Measurements from ENCODE around the gene LCNL1. TPM values are rescaled to one million over a fixed set of nuclear protein-coding genes. Genes with fewer than 3 reads are reported as not detected.

Gene LCNL1
- total and polyA plus RNA-seq, 4 donors, result 0.15 to 2.7 (median 1.4) TPM

DNA sequence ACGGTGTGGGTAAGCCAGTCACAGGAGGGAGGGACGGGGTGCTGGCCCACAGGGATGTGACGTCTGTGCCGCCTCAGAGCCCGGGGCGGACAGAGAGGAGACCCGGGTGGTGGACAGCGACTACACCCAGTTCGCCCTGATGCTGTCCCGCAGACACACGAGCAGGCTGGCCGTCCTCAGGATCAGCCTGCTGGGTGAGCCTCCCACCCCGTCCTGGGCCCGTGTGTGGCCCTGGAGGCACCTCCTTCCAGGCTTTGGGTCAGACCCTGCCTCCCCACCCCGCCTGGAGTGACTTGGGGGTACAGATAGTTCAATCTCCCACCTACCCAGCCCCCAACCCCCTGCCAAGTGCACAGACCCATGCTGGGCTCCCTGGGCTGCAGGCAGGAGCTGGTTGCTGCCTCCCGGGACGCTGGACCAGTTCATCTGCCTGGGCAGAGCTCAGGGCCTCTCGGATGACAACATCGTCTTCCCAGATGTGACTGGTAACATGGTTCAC is 29.0 kb upstream of the LCNL1 start:
- WGBS, 2 donors, result 87 to 91% methylated on average over 19 of the region's 19 CpGs
- Histone ChIP-seq H3K9ac (ENCODE audit: insufficient read depth in 1 of 2, low read length in 2 of 2) (no peak overlapping the region), H3K4me3 (no peak overlapping the region), H3K27me3 (ENCODE audit: control insufficient read depth in 3 of 3, insufficient read depth in 3 of 3, low read length in 2 of 3) (no peaks in the 10 kb centered on the region), H3K27ac (ENCODE audit: low read depth in 1 of 2, low read length in 1 of 2) (no peak overlapping the region), H3K36me3 (ENCODE audit: control insufficient read depth in 4 of 4, insufficient read depth in 4 of 4, low read length in 4 of 4) (no peaks in the 10 kb centered on the region), H3K9me3 (ENCODE audit: control insufficient read depth in 4 of 4, insufficient read depth in 3 of 4, low read length in 3 of 4) (no peaks in the 10 kb centered on the region), H3K4me1 (ENCODE audit: control insufficient read depth in 5 of 5, insufficient read depth in 5 of 5, low read length in 5 of 5) (peaks cover 0 to 13% (median 4%) of the 10 kb centered on the region in 5 donors)
- ATAC-seq (ENCODE audit: insufficient read depth, low FRiP score) (no peak), DNase-seq (no peak)
- TF ChIP-seq, protein P1, sequence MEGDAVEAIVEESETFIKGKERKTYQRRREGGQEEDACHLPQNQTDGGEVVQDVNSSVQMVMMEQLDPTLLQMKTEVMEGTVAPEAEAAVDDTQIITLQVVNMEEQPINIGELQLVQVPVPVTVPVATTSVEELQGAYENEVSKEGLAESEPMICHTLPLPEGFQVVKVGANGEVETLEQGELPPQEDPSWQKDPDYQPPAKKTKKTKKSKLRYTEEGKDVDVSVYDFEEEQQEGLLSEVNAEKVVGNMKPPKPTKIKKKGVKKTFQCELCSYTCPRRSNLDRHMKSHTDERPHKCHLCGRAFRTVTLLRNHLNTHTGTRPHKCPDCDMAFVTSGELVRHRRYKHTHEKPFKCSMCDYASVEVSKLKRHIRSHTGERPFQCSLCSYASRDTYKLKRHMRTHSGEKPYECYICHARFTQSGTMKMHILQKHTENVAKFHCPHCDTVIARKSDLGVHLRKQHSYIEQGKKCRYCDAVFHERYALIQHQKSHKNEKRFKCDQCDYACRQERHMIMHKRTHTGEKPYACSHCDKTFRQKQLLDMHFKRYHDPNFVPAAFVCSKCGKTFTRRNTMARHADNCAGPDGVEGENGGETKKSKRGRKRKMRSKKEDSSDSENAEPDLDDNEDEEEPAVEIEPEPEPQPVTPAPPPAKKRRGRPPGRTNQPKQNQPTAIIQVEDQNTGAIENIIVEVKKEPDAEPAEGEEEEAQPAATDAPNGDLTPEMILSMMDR (IDR thresholded peaks at IDR 0.05; ENCODE audit: control extremely low read depth, extremely low read depth), result no peak

DNA sequence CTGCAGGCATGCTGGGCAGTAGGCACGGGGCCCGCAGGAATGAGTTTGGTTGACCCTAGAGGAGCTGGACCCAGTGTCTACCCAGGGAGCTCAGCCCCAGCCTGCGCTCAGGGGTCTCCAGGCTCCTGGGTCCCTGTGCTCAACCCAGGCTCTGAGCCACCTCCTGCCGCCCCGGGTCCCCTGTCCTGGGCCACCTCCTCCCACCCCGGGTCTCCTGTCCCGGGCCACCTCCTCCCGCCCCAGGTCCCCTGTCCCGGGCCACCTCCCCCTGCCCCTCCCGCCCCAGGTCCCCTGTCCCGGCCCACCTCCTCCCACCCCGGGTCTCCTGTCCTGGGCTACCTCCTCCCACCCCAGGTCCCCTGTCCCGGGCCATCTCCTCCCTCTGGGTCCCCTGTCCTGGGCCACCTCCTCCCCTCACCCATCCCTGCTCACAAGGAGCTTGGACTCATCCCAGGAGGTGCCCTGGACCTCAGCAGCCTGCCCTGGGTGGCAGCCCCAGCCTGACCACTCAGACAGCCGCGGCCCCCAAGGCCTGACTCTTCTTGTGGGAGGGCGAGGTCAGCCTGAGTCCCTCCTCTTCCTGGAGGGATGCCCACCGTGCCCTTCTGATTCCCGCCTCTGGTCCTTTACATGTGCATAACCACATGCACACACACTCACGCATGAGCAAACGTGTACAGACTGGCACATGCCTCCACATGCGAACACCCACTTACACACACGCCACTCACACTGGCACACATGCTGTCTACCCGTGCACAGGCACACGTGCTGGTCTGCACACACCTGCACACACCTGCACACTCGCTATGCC is 28.3 kb upstream of the LCNL1 start:
- Histone ChIP-seq H3K27me3 (ENCODE audit: control insufficient read depth in 3 of 3, insufficient read depth in 3 of 3, low read length in 2 of 3) (no peaks in the 10 kb centered on the region), H3K27ac (ENCODE audit: low read depth in 1 of 2, low read length in 1 of 2) (no peak overlapping the region), H3K36me3 (ENCODE audit: control insufficient read depth in 4 of 4, insufficient read depth in 4 of 4, low read length in 4 of 4) (no peaks in the 10 kb centered on the region), H3K4me1 (ENCODE audit: control insufficient read depth in 5 of 5, insufficient read depth in 5 of 5, low read length in 5 of 5) (peaks cover 0 to 13% (median 4%) of the 10 kb centered on the region in 5 donors), H3K9me3 (ENCODE audit: control insufficient read depth in 4 of 4, insufficient read depth in 3 of 4, low read length in 3 of 4) (no peaks in the 10 kb centered on the region), H3K9ac (ENCODE audit: insufficient read depth in 1 of 2, low read length in 2 of 2) (no peak overlapping the region), H3K4me3 (no peak overlapping the region)
- DNase-seq, result no peak
- TF ChIP-seq, protein P1 (IDR thresholded peaks at IDR 0.05; ENCODE audit: control extremely low read depth, extremely low read depth), result no peak
- ATAC-seq (ENCODE audit: insufficient read depth, low FRiP score), result no peak
- WGBS, 2 donors, result 87 to 92% methylated on average over 25 of the region's 25 CpGs

DNA sequence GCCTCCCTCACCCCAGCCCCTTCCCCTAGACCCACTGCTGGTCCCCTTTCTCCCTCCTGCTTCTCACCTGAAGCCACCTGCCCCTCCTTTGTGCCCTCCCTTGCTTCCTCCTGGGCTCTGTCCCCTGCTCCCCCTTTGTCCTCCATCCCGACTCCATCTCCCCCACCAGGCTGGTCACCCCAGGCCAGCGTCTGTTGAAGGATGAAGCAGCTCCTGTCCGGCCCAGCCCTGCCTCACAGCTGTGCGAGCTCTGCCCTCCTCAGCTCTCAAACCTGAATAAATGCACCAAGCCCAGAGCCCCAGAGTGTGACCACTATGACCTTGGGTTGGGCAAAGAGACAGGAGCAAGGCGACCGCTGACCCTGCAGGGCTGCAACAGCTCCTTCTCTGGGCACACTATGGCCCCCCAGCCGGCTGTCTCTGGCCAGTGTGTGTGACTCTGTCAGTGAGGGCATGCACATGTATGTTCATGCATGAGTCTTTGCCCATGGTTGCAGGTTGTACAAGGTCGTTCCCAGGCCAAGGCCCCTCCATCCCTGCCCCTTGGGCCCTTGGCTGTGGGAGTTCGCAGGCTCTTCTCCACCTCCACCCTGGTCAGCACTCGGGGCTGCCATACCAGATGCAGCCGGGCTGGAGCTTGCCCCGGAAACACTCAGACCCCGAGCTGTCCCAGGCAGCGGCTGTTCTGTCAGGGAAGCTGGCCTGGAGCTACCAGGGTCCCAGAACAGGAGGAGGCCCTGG is 27.4 kb upstream of the LCNL1 start:
- Histone ChIP-seq H3K9me3 (ENCODE audit: control insufficient read depth in 4 of 4, insufficient read depth in 3 of 4, low read length in 3 of 4) (no peaks in the 10 kb centered on the region), H3K27me3 (ENCODE audit: control insufficient read depth in 3 of 3, insufficient read depth in 3 of 3, low read length in 2 of 3) (no peaks in the 10 kb centered on the region), H3K4me3 (no peak overlapping the region), H3K4me1 (ENCODE audit: control insufficient read depth in 5 of 5, insufficient read depth in 5 of 5, low read length in 5 of 5) (peaks cover 0 to 10% (median 2%) of the 10 kb centered on the region in 5 donors), H3K27ac (ENCODE audit: low read depth in 1 of 2, low read length in 1 of 2) (no peak overlapping the region), H3K9ac (ENCODE audit: insufficient read depth in 1 of 2, low read length in 2 of 2) (no peak overlapping the region), H3K36me3 (ENCODE audit: control insufficient read depth in 4 of 4, insufficient read depth in 4 of 4, low read length in 4 of 4) (no peaks in the 10 kb centered on the region)
- 86% methylated on average over 14 of the region's 14 CpGs for WGBS, 2 donors
- TF ChIP-seq, protein P1 (IDR thresholded peaks at IDR 0.05; ENCODE audit: control extremely low read depth, extremely low read depth), result no peak
- no peak for DNase-seq
- no peak for ATAC-seq (ENCODE audit: insufficient read depth, low FRiP score)
